Muscle layer of colon (tissue), 2 donors: Measurements from ENCODE around the gene RYR3.

Experiments
- H3K27ac ChIP-seq: one replicate; pipeline ENCODE4 v1.7.0; 2013; ENCODE audit warnings: low read depth, mild to moderate bottlenecking, low read length, moderate library complexity
- H3K27me3 ChIP-seq, 2 donors: one replicate each; pipeline ENCODE4 v1.7.0; 2013; ENCODE audit warnings: low read length in 2 of 2, mild to moderate bottlenecking in 2 of 2; ENCODE audit not compliant: insufficient read depth in 2 of 2, control insufficient read depth in 1 of 2
- H3K36me3 ChIP-seq: one replicate; pipeline ENCODE4 v1.7.0; 2013; ENCODE audit warnings: mild to moderate bottlenecking, low read length; ENCODE audit not compliant: insufficient read depth
- H3K4me1 ChIP-seq: one replicate; pipeline ENCODE4 v1.7.0; 2013; ENCODE audit warnings: mild to moderate bottlenecking, low read length; ENCODE audit not compliant: insufficient read depth
- H3K4me3 ChIP-seq, 2 donors: one replicate each; pipeline ENCODE4 v1.7.0; 2013; ENCODE audit warnings: low read length in 2 of 2, low read depth in 1 of 2, mild to moderate bottlenecking in 1 of 2, moderate library complexity in 1 of 2
- H3K9ac ChIP-seq: one replicate; pipeline ENCODE4 v1.7.0; 2013; ENCODE audit warnings: low read length
- H3K9me3 ChIP-seq: one replicate; pipeline ENCODE4 v1.7.0; 2013; ENCODE audit warnings: mild to moderate bottlenecking, low read length
- donor health status: abdominal sarcoma.
- donor health status: Adenocarcinoma of cecum.

Gene RYR3

DNA sequence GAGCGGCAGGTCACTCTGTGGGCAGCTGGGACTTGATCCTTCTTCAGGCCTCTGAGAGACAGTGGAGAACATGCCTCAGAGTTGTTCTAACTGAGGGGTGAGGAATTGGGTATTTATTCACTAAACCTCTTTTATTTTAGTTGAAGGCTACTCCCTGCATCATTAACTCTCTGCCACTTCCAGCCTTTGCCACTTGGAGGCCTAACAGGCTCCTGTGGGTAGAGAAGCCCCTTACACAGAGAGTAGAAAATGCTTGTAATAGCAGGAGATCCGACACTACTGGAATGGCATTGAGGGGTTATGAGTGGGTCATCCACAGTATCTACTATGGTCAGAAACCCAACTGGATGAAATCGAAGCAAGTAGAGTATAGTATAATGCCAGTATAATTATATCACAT is 81.7 kb downstream of the RYR3 start:
- no peak overlapping the region for H3K27ac ChIP-seq
- no peaks in the 10 kb centered on the region for H3K27me3 ChIP-seq
- no peak overlapping the region for H3K4me3 ChIP-seq
- no peak overlapping the region for H3K9ac ChIP-seq
- no peaks in the 10 kb centered on the region for H3K4me1 ChIP-seq
- no peaks in the 10 kb centered on the region for H3K9me3 ChIP-seq
- no peaks in the 10 kb centered on the region for H3K36me3 ChIP-seq

DNA sequence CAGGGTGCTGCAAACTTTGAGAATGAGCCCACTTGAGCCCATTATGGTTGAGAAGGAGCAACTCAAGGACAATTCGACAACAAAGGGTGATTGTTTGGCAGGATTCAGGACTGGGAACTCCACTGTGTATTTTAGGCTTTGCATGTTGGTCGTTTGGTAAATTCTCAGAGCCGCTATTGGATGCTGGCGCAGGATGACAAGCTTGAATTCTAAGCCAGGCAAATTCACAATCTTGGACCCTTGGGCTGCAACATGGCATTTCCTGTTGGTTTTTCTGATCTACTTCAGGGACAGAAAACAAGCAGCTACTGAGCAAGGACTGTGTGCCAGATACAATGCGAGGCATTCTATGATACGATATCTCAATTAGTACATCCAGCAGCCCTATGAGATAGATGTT is 82.8 kb downstream of the RYR3 start:
- Histone ChIP-seq H3K9ac (no peak overlapping the region), H3K27me3 (no peaks in the 10 kb centered on the region), H3K4me3 (no peak overlapping the region), H3K27ac (no peak overlapping the region), H3K9me3 (no peaks in the 10 kb centered on the region), H3K4me1 (no peaks in the 10 kb centered on the region), H3K36me3 (no peaks in the 10 kb centered on the region)

GRCh38 chr15:33395321-33395720 is 84.6 kb downstream of the RYR3 start:
- Histone ChIP-seq H3K9ac (no peak overlapping the region), H3K4me1 (no peaks in the 10 kb centered on the region), H3K27ac (no peak overlapping the region)

DNA sequence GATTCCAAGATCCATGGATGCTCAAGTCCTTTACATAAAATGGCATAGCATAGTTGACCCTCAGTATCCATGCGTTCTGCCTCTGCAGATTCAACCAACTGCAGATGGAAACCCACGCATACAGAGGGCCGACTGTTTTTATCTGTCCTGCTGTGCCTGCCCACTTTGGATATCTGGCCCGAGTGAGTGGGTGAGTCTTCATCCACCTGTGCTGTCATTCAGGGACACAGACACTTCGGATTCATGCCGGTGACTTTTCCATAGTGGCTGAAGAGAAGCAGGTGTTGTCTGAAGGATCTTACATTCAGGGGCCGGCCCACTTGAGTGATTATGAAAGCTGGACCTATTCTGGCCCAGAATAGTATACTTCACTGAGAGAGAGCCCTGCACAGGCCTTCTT is 85.1 kb downstream of the RYR3 start:
- Histone ChIP-seq H3K36me3 (no peaks in the 10 kb centered on the region), H3K27ac (no peak overlapping the region), H3K9ac (no peak overlapping the region)

More at GRCh38 chr15:33395321-33395720, 84.6 kb downstream of the RYR3 start:
- Histone ChIP-seq H3K4me3 (no peak overlapping the region), H3K27me3 (no peaks in the 10 kb centered on the region), H3K9me3 (no peaks in the 10 kb centered on the region), H3K36me3 (no peaks in the 10 kb centered on the region)

DNA sequence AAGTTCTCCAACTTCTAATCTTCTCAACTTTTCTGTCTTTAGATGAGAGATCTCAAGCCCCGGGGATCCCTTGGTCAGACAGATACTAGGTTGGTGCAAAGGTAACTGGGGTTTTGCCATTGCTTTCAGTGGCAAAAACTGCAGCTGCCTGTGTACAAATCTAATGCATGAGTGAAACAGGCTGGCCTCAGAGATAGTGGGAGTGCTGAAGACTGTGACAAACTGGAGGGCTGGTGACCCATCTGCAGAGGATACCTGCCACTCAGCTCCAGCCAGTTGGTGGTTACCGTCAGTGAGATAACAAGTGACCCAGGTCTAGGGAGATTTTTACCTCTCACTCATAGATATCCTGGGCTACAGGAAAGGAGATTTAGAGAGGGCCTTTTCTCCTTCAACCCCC is 85.7 kb downstream of the RYR3 start:
- Histone ChIP-seq H3K27ac (no peak overlapping the region), H3K36me3 (no peaks in the 10 kb centered on the region), H3K9ac (no peak overlapping the region), H3K4me1 (no peaks in the 10 kb centered on the region), H3K4me3 (no peak overlapping the region), H3K27me3 (no peaks in the 10 kb centered on the region), H3K9me3 (no peaks in the 10 kb centered on the region)

More for the DNA sequence above, 85.1 kb downstream of the RYR3 start:
- Histone ChIP-seq H3K9me3 (no peaks in the 10 kb centered on the region), H3K4me1 (no peaks in the 10 kb centered on the region), H3K27me3 (no peaks in the 10 kb centered on the region), H3K4me3 (no peak overlapping the region)

DNA sequence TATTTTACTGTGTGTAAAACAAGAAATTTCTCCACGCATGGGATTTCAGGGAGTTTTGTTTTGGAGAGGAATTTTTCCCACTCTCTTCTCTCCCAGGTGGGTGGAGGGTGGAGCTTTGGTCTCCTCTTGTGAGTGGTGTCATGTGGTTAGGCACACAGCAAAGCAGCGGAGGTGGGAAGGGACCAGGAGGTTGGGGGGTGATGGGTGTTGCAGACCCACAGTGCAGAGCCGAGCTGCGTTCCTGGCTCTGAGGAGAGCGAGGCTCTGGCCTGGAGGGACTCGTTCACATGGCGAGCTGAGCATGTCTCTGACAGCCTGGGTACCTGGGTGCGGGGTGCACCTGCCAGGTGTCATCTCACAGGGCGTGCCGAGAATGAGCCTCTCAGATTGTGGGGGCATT is 87.8 kb downstream of the RYR3 start:
- Histone ChIP-seq H3K9me3 (no peaks in the 10 kb centered on the region), H3K4me3 (no peak overlapping the region), H3K9ac (no peak overlapping the region), H3K36me3 (no peaks in the 10 kb centered on the region), H3K4me1 (peaks cover 5% of the 10 kb centered on the region), H3K27ac (no peak overlapping the region), H3K27me3 (no peaks in the 10 kb centered on the region)

GRCh38 chr15:33400941-33401340 is 90.2 kb downstream of the RYR3 start:
- H3K4me1 ChIP-seq, result peaks cover 5% of the 10 kb centered on the region
- no peaks in the 10 kb centered on the region for H3K36me3 ChIP-seq
- H3K9ac ChIP-seq, result no peak overlapping the region
- no peak overlapping the region for H3K27ac ChIP-seq
- H3K4me3 ChIP-seq, result no peak overlapping the region
- H3K9me3 ChIP-seq, result no peaks in the 10 kb centered on the region
- H3K27me3 ChIP-seq, result no peaks in the 10 kb centered on the region

- no peak overlapping the region for H3K9ac ChIP-seq
- H3K9me3 ChIP-seq, result no peaks in the 10 kb centered on the region
- no peaks in the 10 kb centered on the region for H3K27me3 ChIP-seq
- no peak overlapping the region for H3K27ac ChIP-seq
- peaks cover 5% of the 10 kb centered on the region for H3K4me1 ChIP-seq
- H3K36me3 ChIP-seq, result no peaks in the 10 kb centered on the region
- no peak overlapping the region for H3K4me3 ChIP-seq
These were observed 91.8 kb downstream of the RYR3 start for GRCh38 chr15:33402600-33402999.

DNA sequence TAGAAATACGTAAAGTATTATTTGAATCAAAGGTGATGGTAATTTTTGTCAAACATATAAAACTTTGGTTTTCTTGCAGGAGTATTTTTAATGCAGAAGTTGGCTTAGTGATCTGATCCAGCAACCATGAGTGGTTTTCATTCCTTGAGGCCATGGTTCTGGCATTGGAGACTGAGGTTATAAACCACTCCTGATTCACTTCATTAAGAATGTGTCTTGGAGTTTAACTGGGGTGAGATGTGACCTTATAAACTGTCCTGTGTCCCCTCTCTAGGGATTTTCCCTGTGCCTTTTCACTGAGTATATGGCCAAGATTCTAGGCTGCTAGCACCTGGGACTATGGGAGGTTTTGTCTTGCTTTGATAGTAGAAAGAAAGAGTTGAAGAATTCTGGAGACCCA is 94.3 kb downstream of the RYR3 start:
- H3K27me3 ChIP-seq, result no peaks in the 10 kb centered on the region

DNA sequence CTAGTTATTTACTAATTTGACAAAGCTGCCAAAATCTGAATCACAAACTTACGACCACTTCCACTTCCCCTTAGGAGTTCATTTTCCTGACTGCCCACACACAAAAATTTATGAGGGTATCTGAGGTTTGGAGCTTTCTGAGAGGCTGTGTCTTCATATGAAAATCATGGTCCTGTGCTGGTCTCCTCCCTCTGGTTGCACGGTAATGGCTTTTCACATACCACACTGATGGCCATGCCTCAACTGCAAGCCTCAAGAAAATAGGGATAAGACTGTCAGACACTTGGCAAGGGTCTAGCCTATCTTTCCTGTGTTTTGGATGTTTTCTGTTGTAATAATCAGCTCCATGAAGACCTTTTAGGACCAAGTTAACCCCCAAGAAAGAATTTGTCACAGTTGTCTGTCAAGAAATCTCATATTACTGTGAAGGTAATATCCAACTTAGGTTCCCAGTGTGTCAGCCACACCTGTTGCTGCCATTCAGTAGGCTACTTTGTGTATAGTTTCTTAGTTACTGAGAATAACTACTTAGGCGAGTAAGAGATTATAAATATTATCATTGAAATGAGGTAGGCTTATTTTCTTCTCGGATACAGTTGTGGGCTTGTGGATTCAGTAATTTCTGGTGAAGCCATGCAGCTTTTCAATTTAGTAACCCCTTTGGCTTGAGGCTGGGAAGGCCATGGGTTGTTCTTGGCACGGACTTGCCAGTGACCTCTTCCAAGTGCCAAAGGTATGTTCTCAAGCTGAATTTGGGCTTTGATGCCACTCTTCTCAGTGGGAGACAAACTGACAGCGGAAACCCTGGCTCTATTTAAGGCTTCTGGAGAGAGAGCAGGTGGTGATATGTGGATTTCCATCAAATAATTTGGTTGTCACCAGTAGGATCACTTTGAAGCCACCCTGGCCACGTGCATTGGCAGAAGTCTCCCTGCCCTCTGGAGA is 101.1 kb downstream of the RYR3 start:
- H3K9me3 ChIP-seq, result no peaks in the 10 kb centered on the region

More for the DNA sequence above, 94.3 kb downstream of the RYR3 start:
- Histone ChIP-seq H3K4me1 (peaks cover 5% of the 10 kb centered on the region), H3K36me3 (no peaks in the 10 kb centered on the region), H3K9ac (no peak overlapping the region), H3K27ac (no peak overlapping the region), H3K4me3 (no peak overlapping the region), H3K9me3 (no peaks in the 10 kb centered on the region)

DNA sequence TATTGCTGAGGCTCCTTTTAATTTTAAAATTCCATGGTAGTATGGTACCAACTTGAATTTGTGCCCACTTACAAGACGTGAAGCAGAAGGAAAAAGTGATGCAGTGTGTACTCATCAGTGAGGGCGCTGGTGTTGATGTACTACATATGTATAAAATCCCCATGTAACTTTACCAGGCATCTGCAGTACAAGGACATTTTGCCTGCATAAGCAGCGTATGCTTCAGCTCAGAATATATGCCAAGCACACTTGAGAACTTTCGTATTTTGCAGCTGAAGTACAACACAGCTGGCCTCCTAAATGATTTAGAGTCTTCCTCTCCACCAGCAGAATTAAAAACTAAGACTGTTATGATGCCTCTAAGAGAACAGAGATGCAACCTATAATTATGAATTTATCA is 108.9 kb downstream of the RYR3 start:
- Histone ChIP-seq H3K4me1 (peaks cover 5% of the 10 kb centered on the region), H3K27ac (no peak overlapping the region), H3K9me3 (no peaks in the 10 kb centered on the region), H3K36me3 (no peaks in the 10 kb centered on the region), H3K9ac (no peak overlapping the region), H3K4me3 (no peak overlapping the region), H3K27me3 (no peaks in the 10 kb centered on the region)

More for the DNA sequence above, 101.1 kb downstream of the RYR3 start:
- Histone ChIP-seq H3K4me1 (no peaks in the 10 kb centered on the region), H3K4me3 (no peak overlapping the region), H3K36me3 (no peaks in the 10 kb centered on the region), H3K27ac (no peak overlapping the region), H3K27me3 (no peaks in the 10 kb centered on the region), H3K9ac (no peak overlapping the region)

DNA sequence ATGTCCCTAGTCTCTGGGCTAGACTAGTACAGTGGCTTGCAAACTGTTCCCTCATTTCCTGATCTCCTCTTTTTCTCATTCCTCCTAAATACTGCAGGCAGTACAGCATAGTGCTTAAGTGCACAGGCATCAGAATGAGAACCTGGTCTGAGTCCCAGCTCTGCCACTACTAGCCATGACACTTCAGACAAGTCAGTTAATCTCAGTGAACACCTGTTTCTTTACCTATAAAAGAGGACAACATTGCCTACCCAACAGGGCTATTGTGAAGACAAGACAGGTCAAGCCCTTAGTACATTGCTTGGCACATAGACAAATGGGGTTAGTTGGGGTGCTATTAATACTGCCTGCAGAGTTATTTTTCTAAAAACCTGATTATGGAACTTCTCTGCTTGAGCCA is 113.3 kb downstream of the RYR3 start:
- no peak overlapping the region for H3K9ac ChIP-seq
- H3K4me3 ChIP-seq, result no peak overlapping the region

More for the DNA sequence above, 113.3 kb downstream of the RYR3 start:
- H3K27me3 ChIP-seq, result no peaks in the 10 kb centered on the region
- H3K9me3 ChIP-seq, result no peaks in the 10 kb centered on the region
- H3K27ac ChIP-seq, result no peak overlapping the region
- H3K4me1 ChIP-seq, result peaks cover 5% of the 10 kb centered on the region
- H3K36me3 ChIP-seq, result no peaks in the 10 kb centered on the region
